Measurements from ENCODE around the gene FGF3.

GRCh38 chr11:69825037-69825834, 6.0 kb upstream of the FGF3 start:
- TF ChIP-seq CTCF (IDR thresholded peaks at IDR 0.05) (no peak), EP300 (IDR thresholded peaks at IDR 0.05) (no peak)
